K562 (cell line): ENCODE results near the gene ZNF546. TPM values are rescaled to one million over a fixed set of nuclear protein-coding genes. Genes with fewer than 3 reads are reported as not detected.

Source experiments
- ATAC-seq: fragments of 200-7000 bp; cut with Tn5 transposase; 3 replicates; pipeline ENCODE4 v1.9.1; 2020; ENCODE audit warnings: moderate library complexity
- BruUV-seq: library from RNA; stranded (reverse); fragments of 400-500 nt; replicated peaks from 2 replicates; lab custom pipeline; 2021; lab: Mats Ljungman, UMichigan
- CTCF ChIA-PET: fragments of 300-600 bp; formaldehyde crosslinking; extraction: SDS; loops from one replicate; lab custom pipeline; 2021; ENCODE audit warnings: low intra/inter-chr PET ratio; lab: Yijun Ruan, JAX
- POLR2A ChIA-PET: fragments of 300-600, 350-650 bp; sonication (Branson Sonifier 250); formaldehyde crosslinking; extraction: SDS; loops from one replicate; lab custom pipeline; 2021; ENCODE audit warnings: antibody characterized with exemption, inconsistent platforms; lab: Yijun Ruan, JAX
- DNase-seq, 4 experiments: peaks; one replicate each; pipeline versions ENCODE4 v3.0.0 to v3.0.0-alpha.2; 2011 to 2018; ENCODE audit warnings: low spot score in 3 of 4, mixed read lengths in 3 of 4; ENCODE audit errors: extremely low read depth in 1 of 4
- FAIRE-seq: peaks from 2 replicates; lab custom pipeline; 2011; peaks lifted over from hg19 to GRCh38; lab: Jason Lieb, UNC
- H2AFZ ChIP-seq: 2 replicates; pipeline ENCODE4 v1.6.0; 2011; ENCODE audit warnings: low read depth, low read length, control low read depth, inconsistent platforms
- H3K27ac ChIP-seq: fragments of 200-600 bp; 3 replicates; pipeline ENCODE4 v1.8.0; 2011; ENCODE audit warnings: low read depth, mild to moderate bottlenecking, control low read depth, inconsistent platforms, low read length, moderate library complexity, mixed read lengths; ENCODE audit errors: extremely low read depth
- H3K27me3 ChIP-seq, 2 experiments: fragments of 300-600 bp in 1 of 2; 2 replicates in 1 of 2; 3 replicates in 1 of 2; pipeline versions ENCODE4 v1.6.0 to v1.8.0; 2011; ENCODE audit warnings: inconsistent platforms in 2 of 2, low read length in 2 of 2, mild to moderate bottlenecking in 1 of 2, mixed read lengths in 1 of 2, moderate library complexity in 1 of 2; ENCODE audit not compliant: control insufficient read depth in 2 of 2, insufficient read depth in 2 of 2
- H3K36me3 ChIP-seq: fragments of 300-600 bp; 3 replicates; pipeline ENCODE4 v1.8.0; 2011; ENCODE audit warnings: mild to moderate bottlenecking, low read length, inconsistent platforms; ENCODE audit not compliant: control insufficient read depth, insufficient read depth
- H3K4me1 ChIP-seq, 2 experiments: fragments of 200-600 bp in 1 of 2; replicated peaks in 1 of 2; 2 replicates in 1 of 2; 3 replicates in 1 of 2; pipeline versions ENCODE4 v1.5.1 to v1.8.0; 2011; ENCODE audit warnings: inconsistent platforms in 2 of 2, low read length in 2 of 2, mild to moderate bottlenecking in 1 of 2, mixed read lengths in 1 of 2, moderate library complexity in 1 of 2; ENCODE audit not compliant: control insufficient read depth in 2 of 2, insufficient read depth in 2 of 2
- H3K4me2 ChIP-seq: 2 replicates; pipeline ENCODE4 v1.6.1; 2011; ENCODE audit warnings: low read length, control low read depth, inconsistent platforms, mixed read lengths; ENCODE audit not compliant: insufficient read depth
- H3K4me3 ChIP-seq: fragments of 200-600 bp; sonication (generic), shearing (Covaris generic); 2 replicates; pipeline ENCODE4 v1.5.1; 2016; ENCODE audit warnings: control low read depth, inconsistent platforms
- H3K79me2 ChIP-seq: fragments of 200-600 bp; 3 replicates; pipeline ENCODE4 v1.8.0; 2011; ENCODE audit warnings: low read length, inconsistent platforms; ENCODE audit not compliant: control insufficient read depth, insufficient read depth
- H3K9ac ChIP-seq, 2 experiments: 2 replicates each; pipeline versions ENCODE4 v1.6.0 to v1.6.1; 2011; ENCODE audit warnings: low read depth in 2 of 2, low read length in 2 of 2, control low read depth in 1 of 2, inconsistent platforms in 1 of 2, mild to moderate bottlenecking in 1 of 2, mixed read lengths in 1 of 2; ENCODE audit not compliant: insufficient read depth in 1 of 2
- H3K9me1 ChIP-seq: one replicate; pipeline ENCODE4 v1.6.0; 2011; ENCODE audit warnings: inconsistent platforms, mild to moderate bottlenecking, low read length, moderate library complexity; ENCODE audit not compliant: control insufficient read depth, insufficient read depth
- H3K9me3 ChIP-seq: replicated peaks from 2 replicates; pipeline ENCODE4 v1.5.1; 2011; ENCODE audit warnings: low read depth, low read length, inconsistent platforms; ENCODE audit not compliant: control insufficient read depth, insufficient read depth
- H4K20me1 ChIP-seq: replicated peaks from 2 replicates; pipeline ENCODE4 v1.6.1; 2011; ENCODE audit warnings: low read length, inconsistent platforms, mixed read lengths; ENCODE audit not compliant: control insufficient read depth, insufficient read depth
- CBX3 ChIP-seq, 2 experiments: IDR thresholded peaks; 1 replicate in 1 of 2; 2 replicates in 1 of 2; pipeline ENCODE4 v1.6.1; 2012; ENCODE audit warnings: inconsistent platforms in 2 of 2, low read length in 2 of 2, borderline replicate concordance in 1 of 2, control low read depth in 1 of 2
- CBX5 ChIP-seq: IDR thresholded peaks from 2 replicates; pipeline ENCODE4 v1.6.1; 2014; ENCODE audit warnings: low read depth, borderline replicate concordance
- CC2D1A ChIP-seq: fragments of 450-650 bp; IDR thresholded peaks from 2 replicates; pipeline ENCODE4 v1.6.1; 2017; ENCODE audit warnings: mild to moderate bottlenecking
- KAT8 ChIP-seq: fragments of 450-650 bp; IDR thresholded peaks from 2 replicates; pipeline ENCODE4 v1.6.1; 2016; ENCODE audit warnings: low read depth, mild to moderate bottlenecking
- MTF1 ChIP-seq: fragments of 250-450 bp; sonication (Bioruptor Pico); IDR thresholded peaks from 2 replicates; pipeline ENCODE4 v1.9.0; 2021; ENCODE audit warnings: moderate library complexity, mild to moderate bottlenecking, inconsistent platforms, borderline replicate concordance
- NFYB ChIP-seq: IDR thresholded peaks from 2 replicates; pipeline ENCODE4 v1.6.1; 2011; ENCODE audit warnings: mild to moderate bottlenecking, moderate library complexity; ENCODE audit not compliant: insufficient read length; ENCODE audit errors: extremely low read depth
- POLR2G ChIP-seq: fragments of 200-400 bp; formaldehyde crosslinking; IDR thresholded peaks from 2 replicates; pipeline ENCODE4 v1.6.1; 2017; ENCODE audit warnings: low read depth, mild to moderate bottlenecking, antibody characterized with exemption, low read length, moderate library complexity
- RBM25 ChIP-seq: fragments of 200-400 bp; formaldehyde crosslinking; IDR thresholded peaks from 2 replicates; pipeline ENCODE4 v1.6.1; 2018; ENCODE audit warnings: low read length, low read depth, moderate library complexity; ENCODE audit not compliant: severe bottlenecking
- TRIM28 ChIP-seq: fragments of 450-650 bp; IDR thresholded peaks from 2 replicates; pipeline ENCODE4 v1.6.1; 2017
- ZNF324 ChIP-seq: fragments of 250-450 bp; sonication (Bioruptor Pico); IDR thresholded peaks from 2 replicates; pipeline ENCODE4 v1.4.0; 2020; ENCODE audit warnings: mild to moderate bottlenecking
- WGBS: fragments of 100-300 bp; shearing (Covaris generic); methylation state at CpG from one replicate; pipeline ENCODE4 v1.1.6; 2016; ENCODE audit warnings: low coverage, mixed read lengths; ENCODE audit not compliant: insufficient coverage; ENCODE audit errors: missing lambda C conversion rate; 5-methylcytosine and 5-hydroxymethylcytosine counted together
- in situ Hi-C: fragments of 300-500 bp; cut with MboI; formaldehyde crosslinking; loops from 4 replicates; pipeline ENCODE4 v1.15.0; 2018; ENCODE audit warnings: inconsistent platforms, mixed read lengths
- intact Hi-C: fragments of 100-400 bp; cut with micrococcal nuclease; formaldehyde crosslinking; loops from 2 replicates; pipeline ENCODE4 v1.14.2; 2022
- polyA plus RNA-seq, 8 experiments: library from polyadenylated mRNA; depleted of rRNA in 4 of 8; stranded (reverse) in 5 of 8; unstranded in 3 of 8; fragments of >200 nt; fragmentation: Nextera tagmentation in 2 of 8; fragmentation: Illumina TruSeq in 1 of 8; extraction: Ambion mirVana in 2 of 8; extraction: Trizol in 1 of 8; gene quantifications; 2 replicates each; pipeline versions ENCODE4 v1.2.1 to v1.2.3, GENCODE V29; 2011 to 2014; ENCODE audit warnings: inconsistent platforms in 1 of 8, missing spikeins in 1 of 8
- total RNA-seq, 7 experiments: library from RNA; depleted of rRNA in 6 of 7; stranded (reverse); fragments of >200 nt in 6 of 7; fragmentation: Illumina TruSeq in 2 of 7; extraction: Trizol in 2 of 7; gene quantifications; 2 replicates each; pipeline versions ENCODE4 v1.2.1 to v1.2.3, GENCODE V29; 2011 to 2021; ENCODE audit warnings: low replicate concordance in 1 of 7
- TF ChIP-seq, protein P1 (sequence below): sonication (generic); formaldehyde crosslinking; IDR thresholded peaks from 2 replicates; pipeline ENCODE4 v1.8.1; 2022; ENCODE audit warnings: missing genetic modification reagents
- TF ChIP-seq, protein P2 (sequence below): fragments of 250-450 bp; sonication (Bioruptor Pico); IDR thresholded peaks from 2 replicates; pipeline ENCODE4 v1.4.0; 2020

Gene ZNF546
- total and polyA plus RNA-seq, 9 of the 15 experiments (the other 6 are each of a cell fraction or from before 2014, with no cell fraction given): 0.73 to 5.1 (median 2.2) TPM

DNA sequence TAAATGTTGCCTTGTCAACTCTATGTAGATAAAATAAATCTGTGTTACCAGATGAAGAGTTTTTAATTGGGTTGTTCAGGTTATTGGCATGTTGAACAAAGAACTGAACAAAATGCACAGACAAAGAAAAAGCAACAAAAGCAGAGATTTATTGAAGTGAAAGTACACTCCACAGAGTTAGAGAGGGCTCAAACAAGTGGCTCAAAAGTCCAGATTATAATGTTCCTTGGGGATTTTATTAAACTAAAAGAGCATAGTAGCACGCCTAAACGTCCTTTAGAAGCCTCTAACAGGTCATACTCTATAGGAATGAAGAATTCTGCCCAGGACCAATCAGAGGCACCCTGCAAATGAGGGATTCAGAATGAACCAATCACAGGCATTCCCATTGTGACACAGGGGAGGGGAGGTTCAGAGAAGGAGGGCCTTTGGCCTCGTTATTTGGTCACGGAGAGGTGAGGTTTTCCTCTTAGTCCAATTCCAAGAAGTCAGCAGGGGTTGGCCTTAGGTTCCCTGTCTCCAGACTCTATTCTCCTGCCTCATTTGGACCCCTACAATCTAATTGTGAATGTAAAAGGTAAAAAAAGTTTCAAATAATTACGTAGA is 13.1 kb upstream of the ZNF546 start:
- peak in 3 of 4 experiments; percentile 46 to 59 (median 47) for DNase-seq
- peak; percentile 26; the same call in 1 of the 3 replicates for ATAC-seq
- no peaks in the 10 kb centered on the region for H3K27me3 ChIP-seq
- CTCF ChIA-PET: no interaction called here
- H3K9me1 ChIP-seq: no peaks in the 10 kb centered on the region
- TF ChIP-seq RBM25 (peak; percentile 41), KAT8 (no peak), POLR2G (peak; percentile 28; the same call in 1 of the 2 replicates), NFYB (peak; percentile 68), CC2D1A (0 out of 2 replicates have a peak, but pooled peaks have one; percentile 21)
- no TSS peak for BruUV-seq
- POLR2A ChIA-PET: interaction anchor here (1.5 kb wide), 1 partner anchor 13 kb away, joined by 10 read pairs; the partner anchor contains the start of gene PSMC4
- in situ Hi-C loops: no loop called here
- peaks cover 11% of the 10 kb centered on the region; the same call in 1 of the 2 replicates for H3K9me3 ChIP-seq
- intact Hi-C loops: no loop called here
- no peak overlapping the region for H3K4me2 ChIP-seq
- no peak for FAIRE-seq
- no peak overlapping the region for H3K27ac ChIP-seq
- no peaks in the 10 kb centered on the region for H4K20me1 ChIP-seq
- 73% methylated on average over 5 of the region's 5 CpGs for WGBS
- 0 out of 5 replicates have a peak, but pooled peaks cover 0 to 3% of the 10 kb centered on the region in 2 experiments for H3K4me1 ChIP-seq
- no peak overlapping the region for H3K4me3 ChIP-seq
- peaks cover 3% of the 10 kb centered on the region; the same call in 1 of the 3 replicates for H3K79me2 ChIP-seq
- H2AFZ ChIP-seq: no peak overlapping the region
- no peak overlapping the region for H3K9ac ChIP-seq
- peaks cover 48% of the 10 kb centered on the region for H3K36me3 ChIP-seq

DNA sequence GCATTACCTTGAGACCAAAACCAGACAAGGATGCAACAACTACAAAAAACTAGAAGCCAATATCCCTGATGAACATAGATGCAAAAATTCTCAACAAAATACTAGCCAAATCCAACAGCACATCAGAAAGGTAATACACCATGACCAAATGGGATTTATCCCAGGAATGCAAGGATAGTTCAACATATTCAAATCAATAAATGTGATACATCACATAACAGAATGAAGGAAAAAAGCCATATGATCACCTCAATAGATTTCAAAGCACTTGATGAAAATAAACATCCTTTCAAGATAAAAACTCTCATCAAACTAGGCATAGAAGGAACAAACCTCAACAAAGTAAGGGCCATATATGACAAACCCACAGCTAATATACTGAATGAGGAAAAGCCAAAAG is 10.2 kb upstream of the ZNF546 start:
- Histone ChIP-seq H2AFZ (no peak overlapping the region), H3K4me3 (no peak overlapping the region), H3K36me3 (peaks cover 19% of the 10 kb centered on the region; the same call in 2 of the 3 replicates), H3K9me3 (peaks cover 11% of the 10 kb centered on the region; the same call in 1 of the 2 replicates), H3K9me1 (no peaks in the 10 kb centered on the region), H3K27ac (no peak overlapping the region), H3K9ac (no peak overlapping the region), H3K4me1 (no peaks in the 10 kb centered on the region), H3K79me2 (peaks cover 8% of the 10 kb centered on the region; the same call in 2 of the 3 replicates), H4K20me1 (no peaks in the 10 kb centered on the region), H3K4me2 (no peak overlapping the region), H3K27me3 (no peaks in the 10 kb centered on the region)
- POLR2A ChIA-PET: interaction anchor here (0.7 kb wide), 1 partner anchor 10 kb away, joined by 3 read pairs; no protein-coding TSS in a partner anchor
- BruUV-seq: no TSS peak
- ATAC-seq (no peak), FAIRE-seq (no peak), DNase-seq (no peak)
- in situ Hi-C loops: no loop called here
- CTCF ChIA-PET: no interaction called here
- intact Hi-C loops: no loop called here
- TF ChIP-seq ZNF324 (CRISPR knock-in tag) (peak; percentile 98), TRIM28 (peak; percentile 70), CBX5 (0 out of 2 replicates have a peak, but pooled peaks have one; percentile 39), MTF1 (CRISPR knock-in tag) (no peak), CBX3 (IDR thresholded peaks at IDR 0.05; ENCODE audit: borderline replicate concordance in 1 of 2, low read length in 2 of 2) (peak in 1 of 2 experiments; percentile 82; a peak in 2 of 3 replicates)
- TF ChIP-seq, protein P1, sequence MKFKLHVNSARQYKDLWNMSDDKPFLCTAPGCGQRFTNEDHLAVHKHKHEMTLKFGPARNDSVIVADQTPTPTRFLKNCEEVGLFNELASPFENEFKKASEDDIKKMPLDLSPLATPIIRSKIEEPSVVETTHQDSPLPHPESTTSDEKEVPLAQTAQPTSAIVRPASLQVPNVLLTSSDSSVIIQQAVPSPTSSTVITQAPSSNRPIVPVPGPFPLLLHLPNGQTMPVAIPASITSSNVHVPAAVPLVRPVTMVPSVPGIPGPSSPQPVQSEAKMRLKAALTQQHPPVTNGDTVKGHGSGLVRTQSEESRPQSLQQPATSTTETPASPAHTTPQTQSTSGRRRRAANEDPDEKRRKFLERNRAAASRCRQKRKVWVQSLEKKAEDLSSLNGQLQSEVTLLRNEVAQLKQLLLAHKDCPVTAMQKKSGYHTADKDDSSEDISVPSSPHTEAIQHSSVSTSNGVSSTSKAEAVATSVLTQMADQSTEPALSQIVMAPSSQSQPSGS (CRISPR knock-in tag): no peak
- TF ChIP-seq, protein P2, sequence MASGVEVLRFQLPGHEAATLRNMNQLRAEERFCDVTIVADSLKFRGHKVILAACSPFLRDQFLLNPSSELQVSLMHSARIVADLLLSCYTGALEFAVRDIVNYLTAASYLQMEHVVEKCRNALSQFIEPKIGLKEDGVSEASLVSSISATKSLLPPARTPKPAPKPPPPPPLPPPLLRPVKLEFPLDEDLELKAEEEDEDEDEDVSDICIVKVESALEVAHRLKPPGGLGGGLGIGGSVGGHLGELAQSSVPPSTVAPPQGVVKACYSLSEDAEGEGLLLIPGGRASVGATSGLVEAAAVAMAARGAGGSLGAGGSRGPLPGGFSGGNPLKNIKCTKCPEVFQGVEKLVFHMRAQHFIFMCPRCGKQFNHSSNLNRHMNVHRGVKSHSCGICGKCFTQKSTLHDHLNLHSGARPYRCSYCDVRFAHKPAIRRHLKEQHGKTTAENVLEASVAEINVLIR (CRISPR knock-in tag): no peak
